Thymus (tissue), 11 donors: Measurements from ENCODE around the gene TTC12. TPM values are rescaled to one million over a fixed set of nuclear protein-coding genes. Genes with fewer than 3 reads are reported as not detected.
A peak's percentile ranks its signal among the peaks of the same experiment; 100 is the strongest.

Source experiments
- DNase-seq, 9 donors: peaks; one replicate each; pipeline ENCODE4 v3.0.0-alpha.2; 2013; ENCODE audit warnings: low spot score in 9 of 9, low read depth in 6 of 9, missing footprints in 1 of 9
- H3K27ac ChIP-seq, 2 donors: one replicate each; pipeline ENCODE4 v1.5.1; 2013; ENCODE audit warnings: control low read depth in 1 of 2, low read depth in 1 of 2, low read length in 1 of 2, mild to moderate bottlenecking in 1 of 2, moderate library complexity in 1 of 2
- H3K27me3 ChIP-seq, 2 donors: one replicate each; pipeline ENCODE4 v1.5.1; 2013; ENCODE audit warnings: low read length in 1 of 2; ENCODE audit not compliant: control insufficient read depth in 2 of 2, insufficient read depth in 1 of 2
- H3K36me3 ChIP-seq, 2 donors: one replicate each; pipeline ENCODE4 v1.5.1; 2013; ENCODE audit warnings: low read length in 1 of 2, mild to moderate bottlenecking in 1 of 2, moderate library complexity in 1 of 2; ENCODE audit not compliant: control insufficient read depth in 2 of 2, insufficient read depth in 2 of 2
- H3K4me1 ChIP-seq, 2 donors: one replicate each; pipeline ENCODE4 v1.5.1; 2013; ENCODE audit warnings: low read length in 2 of 2; ENCODE audit not compliant: control insufficient read depth in 2 of 2, insufficient read depth in 2 of 2
- H3K4me3 ChIP-seq, 2 donors: one replicate each; pipeline ENCODE4 v1.5.1; 2013; ENCODE audit warnings: low read length in 2 of 2, control low read depth in 1 of 2, mild to moderate bottlenecking in 1 of 2
- H3K9me3 ChIP-seq, 2 donors: one replicate each; pipeline ENCODE4 v1.5.1; 2013; ENCODE audit warnings: low read length in 1 of 2, mild to moderate bottlenecking in 1 of 2; ENCODE audit not compliant: control insufficient read depth in 2 of 2, insufficient read depth in 1 of 2
- WGBS: extraction: QIAGEN DNeasy Blood & Tissue Kit; methylation state at CpG from one replicate; pipeline ENCODE4 v1.1.7; 2013; 5-methylcytosine and 5-hydroxymethylcytosine counted together
- polyA plus RNA-seq: library from polyadenylated mRNA; stranded (reverse); fragments of 200-250 nt; gene quantifications from one replicate; pipeline ENCODE4 v1.2.3, GENCODE V29; 2013
- total RNA-seq: library from RNA; stranded (reverse); fragments of 120-200 nt; gene quantifications from one replicate; pipeline ENCODE4 v1.2.4, GENCODE V29; 2013
- donor health status: healthy.

Gene TTC12
- total and polyA plus RNA-seq, 2 donors: 6.6 to 11.1 TPM

GRCh38 chr11:113281052-113281725 lies 33.2 kb upstream of the TTC12 start:
- no peak overlapping the region for H3K4me3 ChIP-seq
- WGBS: 95% methylated on average over 2 of the region's 2 CpGs
- no peaks in the 10 kb centered on the region for H3K36me3 ChIP-seq
- H3K27ac ChIP-seq: no peak overlapping the region
- no peaks in the 10 kb centered on the region for H3K9me3 ChIP-seq
- no peak for DNase-seq
- no peaks in the 10 kb centered on the region for H3K27me3 ChIP-seq
- no peaks in the 10 kb centered on the region for H3K4me1 ChIP-seq

- Histone ChIP-seq H3K9me3 (no peaks in the 10 kb centered on the region), H3K27ac (no peak overlapping the region), H3K36me3 (no peaks in the 10 kb centered on the region), H3K27me3 (no peaks in the 10 kb centered on the region), H3K4me1 (no peaks in the 10 kb centered on the region), H3K4me3 (no peak overlapping the region)
- 77% methylated on average over 3 of the region's 3 CpGs for WGBS
- DNase-seq: no peak
Observed at GRCh38 chr11:113282898-113283437, 31.4 kb upstream of the TTC12 start.

- peaks cover 0 to 2% of the 10 kb centered on the region in 2 donors for H3K27me3 ChIP-seq
- H3K4me1 ChIP-seq: no peaks in the 10 kb centered on the region
- no peak overlapping the region for H3K27ac ChIP-seq
- H3K4me3 ChIP-seq: no peak overlapping the region
- WGBS: 88% methylated on average over 2 of the region's 2 CpGs
- no peak for DNase-seq
- no peaks in the 10 kb centered on the region for H3K9me3 ChIP-seq
- no peaks in the 10 kb centered on the region for H3K36me3 ChIP-seq
Observed at GRCh38 chr11:113283881-113284280, 30.5 kb upstream of the TTC12 start.

GRCh38 chr11:113286009-113286408 lies 28.4 kb upstream of the TTC12 start:
- Histone ChIP-seq H3K4me3 (no peak overlapping the region), H3K4me1 (no peaks in the 10 kb centered on the region), H3K27ac (no peak overlapping the region), H3K36me3 (no peaks in the 10 kb centered on the region), H3K27me3 (peaks cover 0 to 2% of the 10 kb centered on the region in 2 donors), H3K9me3 (no peaks in the 10 kb centered on the region)
- no peak for DNase-seq
- WGBS: 94% methylated on average over 3 of the region's 3 CpGs

- Histone ChIP-seq H3K27me3 (peaks cover 0 to 2% of the 10 kb centered on the region in 2 donors), H3K4me1 (no peaks in the 10 kb centered on the region), H3K9me3 (no peaks in the 10 kb centered on the region), H3K27ac (no peak overlapping the region), H3K4me3 (no peak overlapping the region), H3K36me3 (no peaks in the 10 kb centered on the region)
- DNase-seq: no peak
- 89% methylated on average over 11 of the region's 11 CpGs for WGBS
Observed at GRCh38 chr11:113286509-113287497, 27.6 kb upstream of the TTC12 start.

GRCh38 chr11:113287801-113288200 lies 26.6 kb upstream of the TTC12 start:
- DNase-seq: no peak

GRCh38 chr11:113288286-113288863 lies 26.0 kb upstream of the TTC12 start:
- Histone ChIP-seq H3K9me3 (no peaks in the 10 kb centered on the region), H3K4me1 (no peaks in the 10 kb centered on the region), H3K36me3 (no peaks in the 10 kb centered on the region), H3K27ac (no peak overlapping the region), H3K27me3 (peaks cover 0 to 2% of the 10 kb centered on the region in 2 donors), H3K4me3 (no peak overlapping the region)
- WGBS: 92% methylated on average over 6 of the region's 6 CpGs
- no peak for DNase-seq

More at GRCh38 chr11:113287801-113288200, 26.6 kb upstream of the TTC12 start:
- Histone ChIP-seq H3K27ac (no peak overlapping the region), H3K36me3 (no peaks in the 10 kb centered on the region), H3K4me1 (no peaks in the 10 kb centered on the region), H3K4me3 (no peak overlapping the region), H3K9me3 (no peaks in the 10 kb centered on the region), H3K27me3 (peaks cover 0 to 2% of the 10 kb centered on the region in 2 donors)
- 85% methylated on average over 3 of the region's 3 CpGs for WGBS

- Histone ChIP-seq H3K27me3 (peaks cover 0 to 2% of the 10 kb centered on the region in 2 donors), H3K36me3 (no peaks in the 10 kb centered on the region), H3K4me1 (no peaks in the 10 kb centered on the region), H3K4me3 (no peak overlapping the region), H3K27ac (no peak overlapping the region), H3K9me3 (no peaks in the 10 kb centered on the region)
- DNase-seq: peak in 8 of 9 donors; percentile 16 to 67 (median 38)
- 68% methylated on average over 10 of the region's 10 CpGs for WGBS
Observed at GRCh38 chr11:113289431-113290187, 24.8 kb upstream of the TTC12 start.
